K562 (cell line): Measurements from ENCODE around the gene HAUS5. TPM values are rescaled to one million over a fixed set of nuclear protein-coding genes. Genes with fewer than 3 reads are reported as not detected.

Source experiments
- ARID4B ChIP-seq: sonication (generic); formaldehyde crosslinking; IDR thresholded peaks from 2 replicates; pipeline ENCODE4 v1.8.0; 2022; ENCODE audit warnings: mild to moderate bottlenecking, missing genetic modification reagents
- ATF7 ChIP-seq: fragments of 450-650 bp; IDR thresholded peaks from 2 replicates; pipeline ENCODE4 v1.7.1; 2014; ENCODE audit warnings: mild to moderate bottlenecking, moderate library complexity
- BRCA1 ChIP-seq, 2 experiments: fragments of 450-650 bp in 1 of 2; sonication (generic) in 1 of 2; formaldehyde crosslinking in 1 of 2; IDR thresholded peaks; 2 replicates each; pipeline versions ENCODE4 v1.5.0 to v1.6.1; 2017 to 2020; ENCODE audit warnings: mild to moderate bottlenecking in 1 of 2, missing genetic modification reagents in 1 of 2
- CAMTA2 ChIP-seq: fragments of 250-450 bp; sonication (Bioruptor Pico); conservative IDR thresholded peaks from 2 replicates; pipeline ENCODE4 v1.5.1; 2022
- CBX2 ChIP-seq: fragments of 200-600 bp; sonication (generic); IDR thresholded peaks from one replicate; pipeline ENCODE4 v1.6.1; 2012; ENCODE audit warnings: mild to moderate bottlenecking, low read length, inconsistent platforms; ENCODE audit not compliant: insufficient read depth, poor library complexity, severe bottlenecking
- GABPA ChIP-seq: fragments of 200-800 bp; sonication (Bioruptor generic); conservative IDR thresholded peaks from 2 replicates; pipeline ENCODE4 v1.6.1; 2016; ENCODE audit warnings: low read depth, missing genetic modification characterization, missing compliant biosample characterization
- HDAC2 ChIP-seq: fragments of 450-650 bp; IDR thresholded peaks from 2 replicates; pipeline ENCODE4 v1.6.1; 2016; ENCODE audit warnings: mild to moderate bottlenecking
- HDAC6 ChIP-seq: IDR thresholded peaks from 2 replicates; pipeline ENCODE4 v1.6.1; 2012; ENCODE audit warnings: low read depth, mild to moderate bottlenecking, control low read depth, inconsistent platforms, low read length, moderate library complexity
- HDAC8 ChIP-seq: fragments of 450-650 bp; IDR thresholded peaks from 2 replicates; pipeline ENCODE4 v1.6.1; 2016; ENCODE audit warnings: mild to moderate bottlenecking, missing genetic modification characterization, moderate library complexity, missing compliant biosample characterization
- HSF4 ChIP-seq: fragments of 250-450 bp; sonication (Bioruptor Pico); IDR thresholded peaks from 2 replicates; pipeline ENCODE4 v2.1.2; 2022; ENCODE audit warnings: mild to moderate bottlenecking, moderate library complexity, borderline replicate concordance
- RNF219 ChIP-seq: fragments of 250-450 bp; sonication (Bioruptor Pico); IDR thresholded peaks from 2 replicates; pipeline ENCODE4 v1.5.0; 2022; ENCODE audit warnings: mild to moderate bottlenecking
- SRSF7 ChIP-seq: fragments of 200-400 bp; formaldehyde crosslinking; optimal IDR thresholded peaks from 2 replicates; pipeline ENCODE3; 2017; ENCODE audit warnings: mild to moderate bottlenecking, low read depth, low read length
- TCF3 ChIP-seq: sonication (generic); formaldehyde crosslinking; IDR thresholded peaks from 2 replicates; pipeline ENCODE4 v1.4.0; 2020; ENCODE audit warnings: mild to moderate bottlenecking, missing genetic modification reagents
- TEAD4 ChIP-seq, 2 experiments: sonication (generic) in 1 of 2; formaldehyde crosslinking in 1 of 2; IDR thresholded peaks; 2 replicates each; pipeline versions ENCODE4 v1.6.1 to v1.8.0; 2012 to 2022; ENCODE audit warnings: borderline replicate concordance in 1 of 2, inconsistent platforms in 1 of 2, low read length in 1 of 2, mild to moderate bottlenecking in 1 of 2, missing genetic modification reagents in 1 of 2
- WHSC1 ChIP-seq: IDR thresholded peaks from one replicate; pipeline ENCODE4 v1.6.1; 2012; ENCODE audit warnings: low read length, control low read depth, inconsistent platforms
- ZBTB8A ChIP-seq: fragments of 450-650 bp; IDR thresholded peaks from 2 replicates; pipeline ENCODE4 v1.6.1; 2018; ENCODE audit warnings: mild to moderate bottlenecking, moderate library complexity; ENCODE audit not compliant: partially characterized antibody
- ZNF551 ChIP-seq: fragments of 250-450 bp; sonication (Bioruptor Pico); IDR thresholded peaks from 2 replicates; pipeline ENCODE4 v1.5.0; 2021; ENCODE audit warnings: mild to moderate bottlenecking, moderate library complexity
- ZNF57 ChIP-seq: fragments of 450-650 bp; formaldehyde crosslinking; IDR thresholded peaks from 2 replicates; pipeline ENCODE4 v1.4.0; 2020; ENCODE audit warnings: mild to moderate bottlenecking, moderate library complexity
- ZNF655 ChIP-seq: fragments of 250-450 bp; sonication (Bioruptor Pico); IDR thresholded peaks from 2 replicates; pipeline ENCODE4 v1.5.0; 2021
- polyA plus RNA-seq, 8 experiments: library from polyadenylated mRNA; depleted of rRNA in 4 of 8; stranded (reverse) in 5 of 8; unstranded in 3 of 8; fragments of >200 nt; fragmentation: Nextera tagmentation in 2 of 8; fragmentation: Illumina TruSeq in 1 of 8; extraction: Ambion mirVana in 2 of 8; extraction: Trizol in 1 of 8; gene quantifications; 2 replicates each; pipeline versions ENCODE4 v1.2.1 to v1.2.3, GENCODE V29; 2011 to 2014; ENCODE audit warnings: inconsistent platforms in 1 of 8, missing spikeins in 1 of 8
- total RNA-seq, 7 experiments: library from RNA; depleted of rRNA in 6 of 7; stranded (reverse); fragments of >200 nt in 6 of 7; fragmentation: Illumina TruSeq in 2 of 7; extraction: Trizol in 2 of 7; gene quantifications; 2 replicates each; pipeline versions ENCODE4 v1.2.1 to v1.2.3, GENCODE V29; 2011 to 2021; ENCODE audit warnings: low replicate concordance in 1 of 7

The HAUS5 gene
- total and polyA plus RNA-seq, 9 of the 15 experiments (the other 6 are each of a cell fraction or from before 2014, with no cell fraction given): 3.5 to 41.3 (median 14.2) TPM

GRCh38 chr19:35643255-35644205 is 31.0 kb downstream of the HAUS5 start (continued):
- peak; percentile 96 for TF ChIP-seq ARID4B
- no peak for TF ChIP-seq HSF4
- no peak for TF ChIP-seq ZNF551 (CRISPR knock-in tag)
- no peak for TF ChIP-seq CAMTA2 (CRISPR knock-in tag)
- no peak for TF ChIP-seq SRSF7
- no peak for TF ChIP-seq GABPA (tag)
- peak; percentile 100 for TF ChIP-seq ATF7
- TF ChIP-seq CBX2: no peak
- TF ChIP-seq ZNF57 (CRISPR knock-in tag): no peak
- TF ChIP-seq ZNF655 (CRISPR knock-in tag): no peak
- no peak for TF ChIP-seq BRCA1 (IDR thresholded peaks at IDR 0.05)
- no peak for TF ChIP-seq BRCA1 (CRISPR knock-in tag; IDR thresholded peaks at IDR 0.05)
- no peak for TF ChIP-seq WHSC1
- TF ChIP-seq TEAD4 (IDR thresholded peaks at IDR 0.05; ENCODE audit: low read length): no peak
- TF ChIP-seq TEAD4 (CRISPR knock-in tag; IDR thresholded peaks at IDR 0.05; ENCODE audit: borderline replicate concordance): peak; percentile 96
- peak; percentile 25 for TF ChIP-seq TCF3 (CRISPR knock-in tag)
- 0 out of 2 replicates have a peak, but pooled peaks have one; percentile 37 for TF ChIP-seq HDAC8 (tag)
- TF ChIP-seq RNF219: no peak
- no peak for TF ChIP-seq HDAC6
- TF ChIP-seq HDAC2: peak; percentile 65; the same call in 1 of the 2 replicates
- TF ChIP-seq ZBTB8A: no peak
